ENCODE data around the gene TMEM131L.

The TMEM131L gene

GRCh38 chr4:153472122-153473037 lies 6.2 kb downstream of the TMEM131L start:
- peaks cover 50% of the 10 kb centered on the region for H3K36me3 Mint-ChIP-seq (ENCODE audit: low read depth)
- H3K4me3 Mint-ChIP-seq, result no peak overlapping the region
- H3K4me1 Mint-ChIP-seq (ENCODE audit: low read depth), result peaks cover 49% of the 10 kb centered on the region
- H3K9me3 Mint-ChIP-seq, result peaks cover 8% of the 10 kb centered on the region
- peak overlapping the region; percentile 1 for H3K27ac Mint-ChIP-seq
- H3K27me3 Mint-ChIP-seq, result peaks cover 4% of the 10 kb centered on the region
- intact Hi-C loops (cut with micrococcal nuclease), result no loop called here

- peaks cover 8% of the 10 kb centered on the region for H3K9me3 Mint-ChIP-seq
- peaks cover 50% of the 10 kb centered on the region for H3K36me3 Mint-ChIP-seq (ENCODE audit: low read depth)
- H3K27me3 Mint-ChIP-seq, result peaks cover 4% of the 10 kb centered on the region
- intact Hi-C loops (cut with micrococcal nuclease), result no loop called here
- H3K4me3 Mint-ChIP-seq, result no peak overlapping the region
- H3K27ac Mint-ChIP-seq, result no peak overlapping the region
- H3K4me1 Mint-ChIP-seq (ENCODE audit: low read depth), result peaks cover 45% of the 10 kb centered on the region
Observed at GRCh38 chr4:153474251-153474650, 8.1 kb downstream of the TMEM131L start.

- Mint-ChIP-seq H3K4me3 (no peak overlapping the region), H3K4me1 (ENCODE audit: low read depth) (peaks cover 44% of the 10 kb centered on the region), H3K27me3 (peaks cover 2% of the 10 kb centered on the region), H3K9me3 (peaks cover 8% of the 10 kb centered on the region), H3K27ac (no peak overlapping the region), H3K36me3 (ENCODE audit: low read depth) (peaks cover 46% of the 10 kb centered on the region)
- intact Hi-C loops (cut with micrococcal nuclease), result no loop called here
Observed at GRCh38 chr4:153476829-153477574, 10.8 kb downstream of the TMEM131L start.

- Mint-ChIP-seq H3K4me1 (ENCODE audit: low read depth) (peaks cover 37% of the 10 kb centered on the region), H3K9me3 (no peaks in the 10 kb centered on the region), H3K36me3 (ENCODE audit: low read depth) (peaks cover 26% of the 10 kb centered on the region), H3K27me3 (no peaks in the 10 kb centered on the region), H3K4me3 (no peak overlapping the region), H3K27ac (peak overlapping the region; percentile 39)
- intact Hi-C loops (cut with micrococcal nuclease), result no loop called here
Observed at GRCh38 chr4:153479101-153479500, 12.9 kb downstream of the TMEM131L start.

GRCh38 chr4:153480704-153481103 lies 14.5 kb downstream of the TMEM131L start:
- intact Hi-C loops (cut with micrococcal nuclease), result no loop called here

GRCh38 chr4:153481478-153481877 lies 15.3 kb downstream of the TMEM131L start:
- Mint-ChIP-seq H3K4me1 (ENCODE audit: low read depth) (peaks cover 37% of the 10 kb centered on the region), H3K4me3 (no peak overlapping the region), H3K27ac (no peak overlapping the region), H3K27me3 (no peaks in the 10 kb centered on the region), H3K9me3 (no peaks in the 10 kb centered on the region), H3K36me3 (ENCODE audit: low read depth) (peaks cover 13% of the 10 kb centered on the region)
- intact Hi-C loops (cut with micrococcal nuclease), result no loop called here

More at GRCh38 chr4:153480704-153481103, 14.5 kb downstream of the TMEM131L start:
- Mint-ChIP-seq H3K36me3 (ENCODE audit: low read depth) (peaks cover 13% of the 10 kb centered on the region), H3K4me3 (no peak overlapping the region), H3K27me3 (no peaks in the 10 kb centered on the region), H3K4me1 (ENCODE audit: low read depth) (peaks cover 37% of the 10 kb centered on the region), H3K9me3 (no peaks in the 10 kb centered on the region), H3K27ac (no peak overlapping the region)

GRCh38 chr4:153483432-153484418 lies 17.6 kb downstream of the TMEM131L start:
- H3K36me3 Mint-ChIP-seq (ENCODE audit: low read depth), result peaks cover 7% of the 10 kb centered on the region
- H3K27me3 Mint-ChIP-seq, result no peaks in the 10 kb centered on the region
- no peak overlapping the region for H3K4me3 Mint-ChIP-seq
- intact Hi-C loops (cut with micrococcal nuclease), result no loop called here
- H3K9me3 Mint-ChIP-seq, result no peaks in the 10 kb centered on the region
- peaks cover 50% of the 10 kb centered on the region for H3K4me1 Mint-ChIP-seq (ENCODE audit: low read depth)
- no peak overlapping the region for H3K27ac Mint-ChIP-seq

GRCh38 chr4:153485359-153485758 lies 19.2 kb downstream of the TMEM131L start:
- Mint-ChIP-seq H3K27ac (no peak overlapping the region), H3K9me3 (no peaks in the 10 kb centered on the region), H3K27me3 (no peaks in the 10 kb centered on the region), H3K4me1 (ENCODE audit: low read depth) (peaks cover 44% of the 10 kb centered on the region), H3K4me3 (no peak overlapping the region), H3K36me3 (ENCODE audit: low read depth) (peaks cover 7% of the 10 kb centered on the region)
- intact Hi-C loops (cut with micrococcal nuclease), result no loop called here

- Mint-ChIP-seq H3K9me3 (no peaks in the 10 kb centered on the region), H3K4me1 (ENCODE audit: low read depth) (peaks cover 39% of the 10 kb centered on the region), H3K36me3 (ENCODE audit: low read depth) (peaks cover 5% of the 10 kb centered on the region), H3K27ac (no peak overlapping the region), H3K27me3 (no peaks in the 10 kb centered on the region), H3K4me3 (no peak overlapping the region)
- intact Hi-C loops (cut with micrococcal nuclease), result no loop called here
Observed at GRCh38 chr4:153485860-153486259, 19.7 kb downstream of the TMEM131L start.

GRCh38 chr4:153486281-153487151 lies 20.4 kb downstream of the TMEM131L start:
- Mint-ChIP-seq H3K27me3 (no peaks in the 10 kb centered on the region), H3K9me3 (no peaks in the 10 kb centered on the region), H3K27ac (no peak overlapping the region), H3K4me3 (no peak overlapping the region), H3K36me3 (ENCODE audit: low read depth) (no peaks in the 10 kb centered on the region), H3K4me1 (ENCODE audit: low read depth) (peaks cover 40% of the 10 kb centered on the region)
- intact Hi-C loops (cut with micrococcal nuclease), result no loop called here

- Mint-ChIP-seq H3K27me3 (no peaks in the 10 kb centered on the region), H3K4me1 (ENCODE audit: low read depth) (peaks cover 37% of the 10 kb centered on the region), H3K9me3 (no peaks in the 10 kb centered on the region), H3K36me3 (ENCODE audit: low read depth) (no peaks in the 10 kb centered on the region), H3K27ac (peak overlapping the region; percentile 61), H3K4me3 (peak overlapping the region; percentile 13)
- intact Hi-C loops (cut with micrococcal nuclease), result no loop called here
Observed at GRCh38 chr4:153488006-153488891, 22.1 kb downstream of the TMEM131L start.

All from dendritic cell treated with granulocyte-macrophage colony-stimulating factor and Interleukin-4, amounts not matched to agents 40 ng/mL and 50 ng/mL, for 4 days (primary cell).